ENCODE data around the gene DOCK11.
"Not testable (repeated sequence)": the region's sequence is repeated elsewhere in the genome, so short reads cannot be mapped to it uniquely, and the experiment has no call there.

The DOCK11 gene

GRCh38 chrX:118729042-118729652, 233.5 kb downstream of the DOCK11 start:
- H4K20me1 ChIP-seq (ENCODE audit: insufficient read depth, low read length, poor library complexity, severe bottlenecking) = no peaks in the 10 kb centered on the region
- H3K36me3 ChIP-seq (ENCODE audit: insufficient read depth, low read length) = no peaks in the 10 kb centered on the region
- no peak overlapping the region for H3K9ac ChIP-seq (ENCODE audit: low read depth, low read length, poor library complexity, severe bottlenecking)
- H3K4me2 ChIP-seq (ENCODE audit: low read depth, low read length, poor library complexity, severe bottlenecking) = no peak overlapping the region
- no peaks in the 10 kb centered on the region for H3K9me3 ChIP-seq (ENCODE audit: insufficient read depth, low read depth, low read length)
- no peaks in the 10 kb centered on the region for H3K79me2 ChIP-seq (ENCODE audit: insufficient read depth, low read length)
- H3K4me3 ChIP-seq (ENCODE audit: low read length, poor library complexity, severe bottlenecking) = no peak overlapping the region
- H3K9me2 ChIP-seq (replicated peaks; ENCODE audit: low read depth, low read length) = no peaks in the 10 kb centered on the region
- H3K4me1 ChIP-seq (ENCODE audit: insufficient read depth, low read length, poor library complexity, severe bottlenecking) = no peaks in the 10 kb centered on the region
- no peak for TF ChIP-seq CTCF (conservative IDR thresholded peaks at IDR 0.05; ENCODE audit: low read length)
- no peak for TF ChIP-seq EZH2phosphoT487 (IDR thresholded peaks at IDR 0.05; ENCODE audit: borderline replicate concordance)
- no peaks in the 10 kb centered on the region for H3F3A ChIP-seq (ENCODE audit: low read depth)
- H2AFZ ChIP-seq (ENCODE audit: low read length) = no peak overlapping the region
- no peaks in the 10 kb centered on the region for H3K27me3 ChIP-seq (ENCODE audit: insufficient read depth, low read length, poor library complexity, severe bottlenecking)

GRCh38 chrX:118730500-118731247, 235.1 kb downstream of the DOCK11 start:
- no peaks in the 10 kb centered on the region for H3F3A ChIP-seq (ENCODE audit: low read depth)
- no peak overlapping the region for H2AFZ ChIP-seq (ENCODE audit: low read length)
- no peak overlapping the region for H3K4me3 ChIP-seq (ENCODE audit: low read length, poor library complexity, severe bottlenecking)
- no peaks in the 10 kb centered on the region for H3K9me2 ChIP-seq (replicated peaks; ENCODE audit: low read depth, low read length)
- H3K4me1 ChIP-seq (ENCODE audit: insufficient read depth, low read length, poor library complexity, severe bottlenecking) = no peaks in the 10 kb centered on the region
- H4K20me1 ChIP-seq (ENCODE audit: insufficient read depth, low read length, poor library complexity, severe bottlenecking) = no peaks in the 10 kb centered on the region
- H3K27me3 ChIP-seq (ENCODE audit: insufficient read depth, low read length, poor library complexity, severe bottlenecking) = no peaks in the 10 kb centered on the region
- H3K9ac ChIP-seq (ENCODE audit: low read depth, low read length, poor library complexity, severe bottlenecking) = no peak overlapping the region
- no peaks in the 10 kb centered on the region for H3K36me3 ChIP-seq (ENCODE audit: insufficient read depth, low read length)
- no peaks in the 10 kb centered on the region for H3K79me2 ChIP-seq (ENCODE audit: insufficient read depth, low read length)
- no peaks in the 10 kb centered on the region for H3K9me3 ChIP-seq (ENCODE audit: insufficient read depth, low read depth, low read length)
- H3K4me2 ChIP-seq (ENCODE audit: low read depth, low read length, poor library complexity, severe bottlenecking) = no peak overlapping the region
- no peak for TF ChIP-seq CTCF (conservative IDR thresholded peaks at IDR 0.05; ENCODE audit: low read length)
- TF ChIP-seq EZH2phosphoT487 (IDR thresholded peaks at IDR 0.05; ENCODE audit: borderline replicate concordance) = no peak

GRCh38 chrX:118732551-118732950, 236.9 kb downstream of the DOCK11 start:
- not testable (repeated sequence) for H2AFZ ChIP-seq (ENCODE audit: low read length); H3K9me2 ChIP-seq (replicated peaks; ENCODE audit: low read depth, low read length); H3K9me3 ChIP-seq (ENCODE audit: insufficient read depth, low read depth, low read length); H3F3A ChIP-seq (ENCODE audit: low read depth); H3K9ac ChIP-seq (ENCODE audit: low read depth, low read length, poor library complexity, severe bottlenecking); H3K4me2 ChIP-seq (ENCODE audit: low read depth, low read length, poor library complexity, severe bottlenecking); H3K4me1 ChIP-seq (ENCODE audit: insufficient read depth, low read length, poor library complexity, severe bottlenecking); H3K27me3 ChIP-seq (ENCODE audit: insufficient read depth, low read length, poor library complexity, severe bottlenecking); H4K20me1 ChIP-seq (ENCODE audit: insufficient read depth, low read length, poor library complexity, severe bottlenecking); H3K4me3 ChIP-seq (ENCODE audit: low read length, poor library complexity, severe bottlenecking); H3K36me3 ChIP-seq (ENCODE audit: insufficient read depth, low read length); H3K79me2 ChIP-seq (ENCODE audit: insufficient read depth, low read length)

GRCh38 chrX:118734909-118735308, 239.3 kb downstream of the DOCK11 start:
- no peaks in the 10 kb centered on the region for H3K79me2 ChIP-seq (ENCODE audit: insufficient read depth, low read length)
- H4K20me1 ChIP-seq (ENCODE audit: insufficient read depth, low read length, poor library complexity, severe bottlenecking) = no peaks in the 10 kb centered on the region
- H2AFZ ChIP-seq (ENCODE audit: low read length) = no peak overlapping the region
- no peaks in the 10 kb centered on the region for H3K4me1 ChIP-seq (ENCODE audit: insufficient read depth, low read length, poor library complexity, severe bottlenecking)
- H3K4me2 ChIP-seq (ENCODE audit: low read depth, low read length, poor library complexity, severe bottlenecking) = no peak overlapping the region
- H3K36me3 ChIP-seq (ENCODE audit: insufficient read depth, low read length) = no peaks in the 10 kb centered on the region
- H3F3A ChIP-seq (ENCODE audit: low read depth) = no peaks in the 10 kb centered on the region
- TF ChIP-seq CTCF (conservative IDR thresholded peaks at IDR 0.05; ENCODE audit: low read length) (no peak), EZH2phosphoT487 (IDR thresholded peaks at IDR 0.05; ENCODE audit: borderline replicate concordance) (no peak)
- H3K9me3 ChIP-seq (ENCODE audit: insufficient read depth, low read depth, low read length) = no peaks in the 10 kb centered on the region
- H3K4me3 ChIP-seq (ENCODE audit: low read length, poor library complexity, severe bottlenecking) = no peak overlapping the region
- H3K27me3 ChIP-seq (ENCODE audit: insufficient read depth, low read length, poor library complexity, severe bottlenecking) = no peaks in the 10 kb centered on the region
- no peak overlapping the region for H3K9ac ChIP-seq (ENCODE audit: low read depth, low read length, poor library complexity, severe bottlenecking)
- no peaks in the 10 kb centered on the region for H3K9me2 ChIP-seq (replicated peaks; ENCODE audit: low read depth, low read length)
